CD4-positive, alpha-beta T cell (primary cell): ENCODE results near the gene RAP1A. TPM values are rescaled to one million over a fixed set of nuclear protein-coding genes. Genes with fewer than 3 reads are reported as not detected.

Source experiments
- ATAC-seq: fragments of 200-7000 bp; cut with Tn5 transposase; one replicate; pipeline ENCODE4 v1.10.0; 2022; ENCODE audit warnings: mild to moderate bottlenecking; ENCODE audit not compliant: poor library complexity
- CTCF ChIA-PET: fragments of 350-600 bp; sonication (Branson Sonifier 250); formaldehyde crosslinking; loops from one replicate; lab custom pipeline; 2021; ENCODE audit warnings: antibody characterized with exemption, inconsistent platforms; lab: Charles Lee
- POLR2A ChIA-PET: fragments of 350-600 bp; sonication (Branson Sonifier 250); formaldehyde crosslinking; loops from one replicate; lab custom pipeline; 2021; ENCODE audit warnings: antibody characterized with exemption, inconsistent platforms; lab: Charles Lee
- DNase-seq, 14 experiments: peaks; one replicate each; pipeline ENCODE4 v3.0.0-alpha.2; 2013 to 2020; ENCODE audit warnings: mixed read lengths in 2 of 14
- H3K27ac ChIP-seq, 2 donors: one replicate each; pipeline versions ENCODE4 v1.5.1 to v1.7.0; 2013; ENCODE audit warnings: low read length in 2 of 2, low read depth in 1 of 2, mild to moderate bottlenecking in 1 of 2
- H3K27me3 ChIP-seq, 2 experiments: 1 replicate in 1 of 2; 2 replicates in 1 of 2; pipeline versions ENCODE4 v1.6.1 to v1.7.0; 2013; ENCODE audit warnings: low read length in 2 of 2, control low read depth in 1 of 2, mild to moderate bottlenecking in 1 of 2, moderate library complexity in 1 of 2; ENCODE audit not compliant: insufficient read depth in 2 of 2, control insufficient read depth in 1 of 2
- H3K36me3 ChIP-seq: one replicate; pipeline ENCODE4 v1.6.1; 2013; ENCODE audit warnings: low read length, control low read depth; ENCODE audit not compliant: insufficient read depth
- H3K4me1 ChIP-seq: one replicate; pipeline ENCODE4 v1.6.1; 2013; ENCODE audit warnings: low read length, control low read depth; ENCODE audit not compliant: insufficient read depth
- H3K4me3 ChIP-seq: one replicate; pipeline ENCODE4 v1.5.1; 2013; ENCODE audit warnings: mild to moderate bottlenecking, low read length, moderate library complexity
- H3K9me3 ChIP-seq, 2 experiments: 1 replicate in 1 of 2; 2 replicates in 1 of 2; pipeline versions ENCODE4 v1.6.1 to v1.7.0; 2013; ENCODE audit warnings: low read length in 2 of 2, mild to moderate bottlenecking in 2 of 2, control low read depth in 1 of 2, moderate library complexity in 1 of 2; ENCODE audit not compliant: control insufficient read depth in 1 of 2, insufficient read depth in 1 of 2
- H3K27ac Mint-ChIP-seq: one replicate; pipeline ENCODE4 v1.8.0; 2020; ENCODE audit warnings: mixed read lengths
- H3K27me3 Mint-ChIP-seq: one replicate; pipeline ENCODE4 v1.8.0; 2021; ENCODE audit warnings: mixed read lengths
- H3K36me3 Mint-ChIP-seq: one replicate; pipeline ENCODE4 v1.8.0; 2021; ENCODE audit warnings: low read depth, mixed read lengths
- H3K4me1 Mint-ChIP-seq: one replicate; pipeline ENCODE4 v1.8.0; 2021; ENCODE audit warnings: low read depth, mixed read lengths
- H3K4me3 Mint-ChIP-seq: one replicate; pipeline ENCODE4 v1.8.0; 2020; ENCODE audit warnings: mild to moderate bottlenecking, mixed read lengths
- H3K9me3 Mint-ChIP-seq: one replicate; pipeline ENCODE4 v1.8.0; 2020; ENCODE audit warnings: mixed read lengths
- intact Hi-C, 2 experiments: fragments of 100-400 bp; cut with DNase I in 1 of 2; cut with micrococcal nuclease in 1 of 2; formaldehyde crosslinking; loops; one replicate each; pipeline versions ENCODE4 v1.15.1 to v1.9.0; 2023 to 2025; cut with DNase I, micrococcal nuclease
- total RNA-seq, 174 experiments: library from RNA in 2 of 174; stranded (reverse) in 2 of 174; gene quantifications; one replicate each; pipeline ENCODE4 v1.2.3 and lab custom pipeline; 2021 to 2026
- TF ChIP-seq, protein P1 (sequence below): fragments of 200-600 bp; IDR thresholded peaks from one replicate; pipeline ENCODE4 v1.8.0; 2022; ENCODE audit warnings: antibody characterized with exemption, mild to moderate bottlenecking

Gene RAP1A
- total RNA-seq, 2 experiments from 2014 or later, result 63.8 to 67.1 TPM

DNA sequence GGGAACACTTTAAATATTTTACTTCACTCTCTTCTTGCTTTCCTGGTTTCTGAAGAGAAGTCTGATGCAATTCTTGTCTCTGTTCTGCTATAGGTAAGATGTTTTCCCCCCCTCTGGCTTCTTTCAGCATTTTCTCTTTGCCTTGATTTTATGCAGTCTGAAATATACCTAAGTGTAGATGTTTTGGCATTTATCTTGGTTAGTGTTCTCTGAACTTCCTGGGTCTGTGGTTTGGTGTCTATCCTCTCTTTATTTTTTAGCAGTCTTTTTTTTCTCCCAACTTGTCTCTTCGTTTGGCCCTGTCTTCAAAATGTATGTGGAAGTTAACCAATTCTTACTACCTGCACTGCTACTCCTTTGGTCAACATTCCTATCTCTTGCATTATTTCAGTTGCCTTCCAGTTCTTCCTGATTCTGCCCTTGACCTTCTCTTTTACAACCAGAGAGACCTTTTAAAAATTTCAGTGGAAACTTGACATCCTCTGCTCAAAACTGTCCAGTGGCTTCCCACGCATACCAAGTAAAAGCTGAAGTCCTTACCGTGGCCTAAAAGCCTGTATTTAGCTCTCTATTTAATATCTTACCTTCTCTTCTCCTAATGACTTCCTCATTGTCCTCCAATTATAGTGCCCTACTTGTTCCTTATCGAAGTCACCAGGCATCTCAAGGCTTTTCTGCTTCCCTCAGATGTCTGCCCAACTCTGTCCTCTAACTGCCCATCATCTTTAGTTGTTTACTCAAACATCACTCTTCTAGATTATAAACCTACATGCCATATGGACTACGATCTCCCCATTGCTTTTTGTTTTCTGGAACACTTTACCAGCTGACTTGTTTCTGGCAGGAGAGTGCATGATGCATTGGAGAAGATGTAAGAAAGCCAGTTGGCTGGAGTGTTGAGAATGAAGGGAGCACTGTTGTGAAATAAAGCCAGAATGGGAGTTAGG, 40.9 kb downstream of the RAP1A start:
- ATAC-seq (peak; percentile 65), DNase-seq (peak in 3 of 14 experiments; percentile 17 to 46 (median 28))
- no peaks in the 10 kb centered on the region for H3K27me3 Mint-ChIP-seq
- Histone ChIP-seq H3K4me1 (peaks cover 23% of the 10 kb centered on the region), H3K4me3 (no peak overlapping the region), H3K9me3 (no peaks in the 10 kb centered on the region), H3K27me3 (no peaks in the 10 kb centered on the region), H3K36me3 (peaks cover 5% of the 10 kb centered on the region), H3K27ac (no peak overlapping the region)
- POLR2A ChIA-PET, result interaction anchor here (0.9 to 1.5 kb wide), 7 partner anchors 14 to 183 kb away, joined by 3 to 6 read pairs (median 3); no protein-coding TSS in a partner anchor
- H3K9me3 Mint-ChIP-seq, result no peaks in the 10 kb centered on the region
- TF ChIP-seq, protein P1, sequence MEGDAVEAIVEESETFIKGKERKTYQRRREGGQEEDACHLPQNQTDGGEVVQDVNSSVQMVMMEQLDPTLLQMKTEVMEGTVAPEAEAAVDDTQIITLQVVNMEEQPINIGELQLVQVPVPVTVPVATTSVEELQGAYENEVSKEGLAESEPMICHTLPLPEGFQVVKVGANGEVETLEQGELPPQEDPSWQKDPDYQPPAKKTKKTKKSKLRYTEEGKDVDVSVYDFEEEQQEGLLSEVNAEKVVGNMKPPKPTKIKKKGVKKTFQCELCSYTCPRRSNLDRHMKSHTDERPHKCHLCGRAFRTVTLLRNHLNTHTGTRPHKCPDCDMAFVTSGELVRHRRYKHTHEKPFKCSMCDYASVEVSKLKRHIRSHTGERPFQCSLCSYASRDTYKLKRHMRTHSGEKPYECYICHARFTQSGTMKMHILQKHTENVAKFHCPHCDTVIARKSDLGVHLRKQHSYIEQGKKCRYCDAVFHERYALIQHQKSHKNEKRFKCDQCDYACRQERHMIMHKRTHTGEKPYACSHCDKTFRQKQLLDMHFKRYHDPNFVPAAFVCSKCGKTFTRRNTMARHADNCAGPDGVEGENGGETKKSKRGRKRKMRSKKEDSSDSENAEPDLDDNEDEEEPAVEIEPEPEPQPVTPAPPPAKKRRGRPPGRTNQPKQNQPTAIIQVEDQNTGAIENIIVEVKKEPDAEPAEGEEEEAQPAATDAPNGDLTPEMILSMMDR, result no peak
- H3K4me3 Mint-ChIP-seq, result no peak overlapping the region
- H3K36me3 Mint-ChIP-seq, result peaks cover 17% of the 10 kb centered on the region
- intact Hi-C loops, result loop anchor here (5.0 to 10.0 kb wide), 3 partner anchors 33 to 436 kb away; partner anchors contain the start of gene CHI3L2 (in 1 of the 2)
- H3K27ac Mint-ChIP-seq, result no peak overlapping the region
- peaks cover 53% of the 10 kb centered on the region for H3K4me1 Mint-ChIP-seq
- CTCF ChIA-PET, result no interaction called here

DNA sequence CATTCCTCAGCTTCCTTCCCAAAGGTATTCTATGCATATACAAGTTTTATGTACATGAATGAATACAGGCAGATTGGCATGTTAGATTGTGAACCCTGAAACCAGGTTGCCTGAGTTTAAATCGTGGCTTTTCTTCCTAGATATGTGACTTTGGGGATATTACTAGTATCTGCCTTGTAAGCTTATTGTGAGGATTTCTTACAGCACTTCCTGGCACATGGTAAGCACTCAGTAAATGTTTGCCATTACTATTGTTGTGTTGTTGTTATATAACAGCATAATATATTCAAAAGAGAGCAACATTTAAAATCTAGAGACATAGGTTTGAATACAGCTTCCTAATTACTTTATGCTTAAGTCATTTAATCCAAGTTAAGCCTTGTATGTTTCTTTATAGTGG, 45.1 kb downstream of the RAP1A start:
- H3K4me1 ChIP-seq, result peaks cover 20% of the 10 kb centered on the region
- TF ChIP-seq, protein P1, result no peak
- no peaks in the 10 kb centered on the region for H3K9me3 Mint-ChIP-seq
- peaks cover 66% of the 10 kb centered on the region for H3K4me1 Mint-ChIP-seq
- peak; percentile 44 for ATAC-seq
- no peaks in the 10 kb centered on the region for H3K9me3 ChIP-seq
- H3K27me3 ChIP-seq, result no peaks in the 10 kb centered on the region
- no peak overlapping the region for H3K27ac ChIP-seq
- CTCF ChIA-PET, result interaction anchor here (1.2 to 3.5 kb wide), 3 partner anchors 72 to 157 kb away, joined by 3 to 12 read pairs (median 3); no protein-coding TSS in a partner anchor
- H3K27ac Mint-ChIP-seq, result peak overlapping the region; percentile 60
- peaks cover 39% of the 10 kb centered on the region for H3K36me3 Mint-ChIP-seq
- H3K4me3 Mint-ChIP-seq, result peak overlapping the region; percentile 57
- no peak for DNase-seq
- H3K4me3 ChIP-seq, result no peak overlapping the region
- POLR2A ChIA-PET, result interaction anchor here (0.9 to 1.6 kb wide), 10 partner anchors 24 to 465 kb away, joined by 3 to 6 read pairs (median 4); no protein-coding TSS in a partner anchor
- H3K36me3 ChIP-seq, result peaks cover 4% of the 10 kb centered on the region
- intact Hi-C loops, result loop anchor here (5.0 to 10.0 kb wide), 3 partner anchors 37 to 440 kb away; partner anchors contain the start of gene CHI3L2 (in 1 of the 2)
- no peaks in the 10 kb centered on the region for H3K27me3 Mint-ChIP-seq

GRCh38 chr1:111665497-111665896, 45.9 kb downstream of the RAP1A start:
- ChIA-PET POLR2A (interaction anchor here (0.6 to 1.6 kb wide), 9 partner anchors 23 to 466 kb away, joined by 3 to 6 read pairs (median 3); no protein-coding TSS in a partner anchor), CTCF (interaction anchor here (1.2 to 1.4 kb wide), 3 partner anchors 72 to 157 kb away, joined by 3 to 5 read pairs (median 3); no protein-coding TSS in a partner anchor)
- Histone ChIP-seq H3K4me1 (peaks cover 23% of the 10 kb centered on the region), H3K36me3 (peaks cover 4% of the 10 kb centered on the region), H3K27ac (no peak overlapping the region), H3K27me3 (no peaks in the 10 kb centered on the region), H3K9me3 (no peaks in the 10 kb centered on the region), H3K4me3 (no peak overlapping the region)
- DNase-seq (no peak), ATAC-seq (no peak)
- H3K27me3 Mint-ChIP-seq, result no peaks in the 10 kb centered on the region
- intact Hi-C loops, result loop anchor here in 1 of 2 experiments (10.0 kb wide), 1 partner anchor 441 kb away; the partner anchor contains the start of gene CHI3L2
- H3K4me3 Mint-ChIP-seq, result no peak overlapping the region
- H3K9me3 Mint-ChIP-seq, result no peaks in the 10 kb centered on the region
- H3K36me3 Mint-ChIP-seq, result peaks cover 47% of the 10 kb centered on the region
- H3K4me1 Mint-ChIP-seq, result peaks cover 75% of the 10 kb centered on the region
- TF ChIP-seq, protein P1, result no peak
- H3K27ac Mint-ChIP-seq, result peak overlapping the region; percentile 60
